ENCODE data around the gene ANKRD23.

- TF ChIP-seq CTCF (IDR thresholded peaks at IDR 0.05) (no peak), POLR2A (IDR thresholded peaks at IDR 0.05) (no peak)
Observed at GRCh38 chr2:96856776-96857666, 13.2 kb upstream of the ANKRD23 start.
